HPDE6-E6E7 (cell line): ENCODE measurements around the gene MPL.
A peak's percentile ranks its signal among the peaks of the same experiment; 100 is the strongest.
"Not testable (repeated sequence)": the region's sequence is repeated elsewhere in the genome, so short reads cannot be mapped to it uniquely, and the experiment has no call there.

Source experiments
- DNase-seq: peaks from one replicate; pipeline ENCODE4 v3.0.0; 2011; ENCODE audit warnings: missing footprints; ENCODE audit errors: extremely low spot score

Gene MPL

DNA sequence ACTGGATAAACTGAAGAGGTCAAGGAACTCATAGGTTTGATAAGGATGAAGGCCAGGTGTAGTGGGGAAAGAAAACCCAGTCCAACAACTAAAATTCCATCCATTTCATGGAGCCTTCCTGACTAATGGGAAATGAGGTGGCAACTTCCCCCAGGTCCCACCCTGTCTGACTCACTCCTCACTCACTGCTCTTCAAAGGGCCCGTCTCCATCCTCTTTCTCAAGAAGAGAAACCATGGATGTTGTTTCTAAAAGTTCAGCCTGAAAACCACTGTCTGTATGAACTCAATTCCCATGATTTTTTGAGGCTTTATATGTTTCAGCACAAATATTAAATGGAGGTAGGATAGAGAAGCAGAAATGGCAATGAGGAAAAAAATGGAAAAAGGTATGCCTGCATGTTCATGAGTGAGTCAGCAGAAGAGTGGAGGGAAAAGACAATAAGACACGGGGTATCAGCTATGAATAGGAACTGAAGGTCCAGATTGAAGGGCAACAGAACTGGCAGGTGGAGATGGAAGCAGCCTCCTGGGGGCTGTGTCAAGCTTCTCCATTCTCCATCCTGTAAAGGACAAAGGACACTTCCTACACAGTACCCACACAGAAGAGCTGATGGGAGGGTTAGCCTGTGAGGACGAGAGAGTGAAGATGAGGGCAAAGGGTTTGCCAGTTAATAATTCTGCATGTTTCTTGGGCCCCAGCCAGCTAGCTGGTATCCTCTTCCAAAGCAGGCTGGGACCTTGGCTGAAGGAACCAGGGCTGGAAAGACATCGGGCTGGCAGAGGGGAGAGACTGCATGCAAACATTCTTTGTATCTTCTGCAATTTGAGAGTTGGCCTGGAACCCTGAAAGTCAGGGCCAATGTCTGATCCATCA is 35.7 kb downstream of the MPL start:
- peak; percentile 75 for DNase-seq

DNA sequence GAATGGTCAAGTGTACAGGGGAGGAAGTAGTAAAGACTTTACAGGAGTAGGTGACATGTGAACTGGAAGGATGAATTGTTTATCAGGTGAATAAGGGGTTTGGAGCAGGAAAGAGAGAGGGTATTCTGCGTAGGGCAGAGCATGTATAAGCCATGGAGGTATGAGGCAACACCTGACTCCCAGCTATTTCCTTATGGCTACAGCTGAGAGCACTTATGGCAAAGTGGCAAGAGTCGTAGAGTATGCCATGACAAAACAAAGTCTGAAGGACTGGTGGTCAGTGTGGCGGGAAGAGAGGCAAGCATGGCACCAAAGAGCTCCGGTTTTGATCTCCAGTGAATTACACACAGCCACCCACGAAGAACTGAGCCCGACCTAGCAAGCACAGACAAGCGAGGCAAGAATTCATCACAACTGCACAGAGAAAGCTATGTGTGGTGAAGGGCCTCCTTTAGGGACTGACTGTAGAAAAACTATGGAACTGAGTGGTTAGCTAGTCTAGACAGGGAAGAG is 39.2 kb downstream of the MPL start:
- DNase-seq: no peak

DNA sequence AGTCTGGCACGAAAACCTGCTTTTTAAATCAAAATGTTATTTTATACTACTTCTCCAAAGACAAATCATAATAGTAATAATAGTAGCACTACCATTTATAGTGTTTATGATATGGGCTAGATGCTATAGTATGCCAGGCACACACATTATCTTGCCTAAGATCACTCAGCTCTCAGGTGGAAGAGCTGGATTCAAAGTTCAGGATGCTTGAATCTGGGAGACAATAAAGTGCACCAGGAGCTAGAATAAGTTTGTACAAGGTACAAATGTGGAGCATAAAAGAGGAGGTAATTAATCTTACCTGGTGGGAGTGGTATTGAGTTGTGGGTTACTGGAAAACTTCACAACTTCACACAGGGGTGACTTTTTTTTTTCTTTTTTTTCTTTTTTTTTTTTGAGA is 40.2 kb downstream of the MPL start:
- no peak for DNase-seq

DNA sequence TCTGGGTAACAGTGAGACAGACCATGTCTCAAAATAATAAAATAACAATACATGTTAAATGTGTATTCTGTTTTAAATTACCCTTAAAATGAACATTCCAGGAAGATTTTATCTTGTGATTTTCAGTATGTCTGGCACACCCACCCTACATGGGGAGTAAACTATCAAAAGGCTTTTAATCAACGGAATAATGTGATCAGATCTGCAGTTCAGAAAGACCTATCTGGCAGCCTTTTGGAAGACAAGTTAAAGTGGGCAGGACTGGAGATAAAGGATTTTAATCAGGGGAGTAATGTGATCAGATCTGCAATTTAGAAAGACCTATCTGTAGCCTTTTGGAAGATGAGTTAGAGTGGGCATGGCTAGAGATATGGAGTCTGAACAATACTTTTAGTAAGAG is 41.9 kb downstream of the MPL start:
- DNase-seq: no peak

DNA sequence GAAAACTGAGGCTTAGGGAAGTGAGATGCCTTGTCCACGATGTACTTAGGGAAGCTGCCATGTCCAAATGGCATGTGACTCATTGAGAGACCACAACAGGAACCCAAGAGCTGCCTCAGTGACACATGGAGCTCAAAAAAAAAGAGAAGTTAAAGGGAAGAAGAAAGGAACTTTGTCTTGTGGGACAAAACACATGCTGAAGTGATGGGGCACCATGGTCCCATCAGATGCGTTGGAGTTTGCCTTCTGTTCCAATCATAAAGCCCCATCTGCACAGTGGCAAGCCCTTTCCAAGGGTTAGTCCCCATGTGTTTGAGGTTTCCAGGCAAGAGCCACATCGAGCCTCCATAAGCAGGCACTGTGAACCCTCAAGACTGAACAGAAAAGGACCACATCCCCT is 44.0 kb downstream of the MPL start:
- DNase-seq: no peak

DNA sequence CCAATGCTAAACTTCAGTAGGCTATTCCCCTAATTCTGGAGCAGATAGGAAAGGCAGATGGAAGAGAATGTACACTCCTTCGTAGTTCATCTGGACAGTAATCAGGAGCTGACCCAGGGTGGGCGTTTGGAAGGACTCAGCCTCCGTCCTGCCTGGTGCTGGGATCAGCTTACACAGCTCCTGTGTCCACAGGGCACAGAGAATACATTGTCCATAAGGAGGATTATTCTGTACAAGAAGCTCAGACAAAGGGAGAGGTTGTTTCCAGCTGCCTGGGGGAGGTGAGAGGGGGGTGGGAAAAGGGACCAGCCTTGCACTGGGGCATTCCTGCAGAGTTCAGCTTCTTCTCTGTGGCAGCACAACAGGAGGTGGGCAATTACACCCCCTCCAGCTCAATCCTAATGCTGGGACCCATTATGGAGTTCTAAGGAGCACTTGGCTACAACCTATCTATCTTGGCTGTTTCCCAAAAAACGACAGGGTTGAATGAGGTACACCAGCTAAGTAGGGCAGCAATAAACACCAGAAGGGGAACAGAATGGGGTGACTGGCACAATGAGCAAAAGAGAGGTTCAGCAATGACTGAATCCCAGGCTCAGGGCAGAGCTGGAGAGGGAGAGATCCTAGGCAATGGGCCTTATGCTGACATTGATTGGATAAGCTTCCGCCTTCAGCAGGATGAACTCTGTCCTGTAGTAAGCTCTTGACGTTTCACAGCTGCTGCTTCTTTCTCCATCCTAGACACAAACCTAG is 44.6 kb downstream of the MPL start:
- DNase-seq: no peak

DNA sequence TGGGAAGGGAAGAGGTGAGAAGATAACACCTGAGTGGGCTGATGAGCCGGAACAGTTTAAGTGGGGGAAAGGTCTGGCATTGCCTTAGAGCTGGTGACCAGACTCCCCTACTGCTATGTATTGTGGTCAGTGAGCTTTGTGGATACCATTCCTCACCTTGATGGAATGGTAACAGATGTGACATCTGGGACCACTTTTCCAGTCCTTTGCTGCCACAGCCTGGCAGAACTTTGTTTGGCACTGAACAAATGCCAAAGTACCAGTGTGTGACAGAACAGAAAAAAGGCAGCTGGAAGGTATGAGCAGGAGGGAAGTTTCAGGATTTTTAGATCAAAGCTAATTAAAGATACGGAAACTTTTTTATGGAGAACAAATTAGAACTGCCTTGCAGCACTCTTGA is 45.8 kb downstream of the MPL start:
- DNase-seq: no peak

DNA sequence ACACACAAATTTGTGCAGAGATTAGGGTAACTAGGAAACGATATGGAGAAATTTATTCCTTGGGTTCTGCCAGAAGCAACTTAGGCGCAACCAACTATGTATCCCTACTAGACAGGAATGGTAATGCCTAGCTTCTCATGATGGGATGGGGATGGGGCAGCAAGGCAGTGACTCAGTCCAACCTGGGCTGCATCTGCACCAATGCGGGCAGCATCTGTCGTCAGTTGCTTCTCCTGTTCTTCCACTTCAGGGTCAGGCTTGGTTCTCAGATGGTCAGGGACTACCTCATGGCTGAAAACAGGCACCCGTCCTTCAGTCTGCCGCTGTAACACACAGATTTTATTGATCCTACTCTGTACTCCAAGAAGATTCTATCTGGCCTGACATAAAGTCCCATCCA is 49.1 kb downstream of the MPL start:
- DNase-seq: no peak

DNA sequence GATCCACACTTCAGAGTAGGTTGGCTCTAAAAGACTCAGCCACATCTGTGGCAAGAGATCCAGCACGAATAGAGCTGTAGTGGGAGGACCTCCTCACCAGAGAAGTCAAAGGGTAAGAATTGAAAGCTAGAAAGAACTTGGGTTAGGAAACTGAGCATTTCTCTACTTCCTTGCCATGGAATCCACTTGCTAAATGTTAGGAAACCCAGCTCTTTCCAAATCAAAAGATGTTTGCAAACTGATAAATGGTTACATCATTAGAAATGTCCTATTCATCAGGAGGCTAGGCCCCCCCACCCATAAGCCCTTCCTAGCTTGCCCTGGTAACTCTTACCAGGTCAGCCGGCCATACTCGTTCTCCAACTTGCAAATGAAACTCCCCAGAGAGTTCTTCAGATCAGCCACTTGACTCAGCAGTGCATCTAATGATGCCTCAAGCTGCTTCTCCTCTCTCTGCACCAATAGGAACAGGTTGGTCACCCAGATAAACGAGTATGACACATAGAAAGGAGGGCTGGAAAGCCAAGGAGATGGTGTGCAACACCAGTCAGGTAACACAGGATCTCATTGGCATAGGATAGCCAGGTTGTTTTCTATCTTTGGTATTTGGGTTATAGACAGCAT is 50.5 kb downstream of the MPL start:
- no peak for DNase-seq

DNA sequence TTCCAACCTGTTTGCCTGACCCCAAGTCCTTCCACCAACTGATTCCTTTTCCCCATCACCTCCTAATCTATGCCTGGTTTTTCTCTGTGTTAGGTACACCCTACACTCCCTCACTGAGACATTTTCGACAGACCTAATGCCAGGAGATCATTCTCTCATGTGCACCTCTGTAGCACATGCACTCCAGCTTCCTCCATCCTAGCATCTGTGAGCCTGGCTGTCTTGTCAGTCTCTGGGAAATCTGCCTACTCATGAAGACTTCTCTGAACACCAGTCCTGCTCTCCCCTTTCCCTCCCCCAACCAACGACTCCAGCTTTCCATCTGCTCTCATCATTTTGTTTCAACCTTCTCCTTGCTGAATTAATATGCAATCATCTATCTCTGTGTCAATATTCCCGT is 51.0 kb downstream of the MPL start:
- DNase-seq: no peak

DNA sequence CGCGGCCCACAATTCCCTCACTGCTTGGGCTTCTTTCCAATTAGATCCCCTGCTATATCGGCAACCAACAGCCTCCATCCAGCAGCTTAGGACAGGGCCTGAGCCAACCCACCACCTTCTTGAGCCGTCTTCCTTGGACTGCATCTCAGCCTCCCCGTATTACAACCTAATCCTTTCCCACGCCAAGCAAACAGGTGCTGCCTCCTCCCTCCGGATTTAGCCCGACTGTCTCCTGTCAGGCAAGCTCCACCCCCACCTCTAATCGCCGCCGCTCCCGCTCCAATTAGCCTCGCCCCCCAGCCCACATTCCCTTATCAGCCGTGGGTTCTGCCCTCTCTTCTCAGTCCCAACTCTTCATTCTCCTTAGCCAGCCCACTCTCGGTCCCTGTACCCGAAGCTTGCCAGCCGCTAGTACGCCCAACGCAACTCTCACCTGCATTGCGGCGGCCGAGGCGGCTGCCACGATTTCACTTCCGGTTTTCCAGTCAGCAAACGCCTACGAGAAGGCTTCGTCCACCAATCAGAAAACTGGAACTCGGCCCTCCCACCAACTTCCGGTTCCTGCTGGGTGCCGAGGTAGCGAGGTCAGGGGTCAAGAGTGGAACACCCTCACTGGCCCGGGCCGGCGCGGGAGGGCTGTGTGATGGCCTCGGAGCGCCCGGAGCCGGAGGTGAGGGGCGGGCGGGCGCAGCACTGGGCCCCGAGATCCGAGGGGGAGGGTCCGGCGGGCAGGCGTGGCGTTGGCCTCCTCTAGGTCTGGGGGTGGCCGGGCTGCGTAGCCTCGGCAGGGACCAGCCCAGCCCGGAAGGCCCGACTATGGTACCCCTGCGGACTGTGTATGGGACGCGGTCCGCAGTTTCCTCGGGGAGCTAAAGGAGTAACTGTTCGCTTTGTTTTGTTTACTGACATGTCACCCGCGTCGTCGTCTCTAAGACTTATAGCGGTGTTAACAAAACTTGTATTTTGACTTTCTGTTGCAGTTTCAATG is 52.0 kb downstream of the MPL start, which contains the start of the genes MED8 and SZT2:
Gene MED8 (minus strand): TSS at position 475 of the 988 bp plus-strand sequence. CDS start 36 bp downstream, at position 439.
Gene SZT2 (plus strand): TSS at position 574 of the 988 bp plus-strand sequence. CDS start 70 bp downstream, at position 644.
- DNase-seq: peak; percentile 92

DNA sequence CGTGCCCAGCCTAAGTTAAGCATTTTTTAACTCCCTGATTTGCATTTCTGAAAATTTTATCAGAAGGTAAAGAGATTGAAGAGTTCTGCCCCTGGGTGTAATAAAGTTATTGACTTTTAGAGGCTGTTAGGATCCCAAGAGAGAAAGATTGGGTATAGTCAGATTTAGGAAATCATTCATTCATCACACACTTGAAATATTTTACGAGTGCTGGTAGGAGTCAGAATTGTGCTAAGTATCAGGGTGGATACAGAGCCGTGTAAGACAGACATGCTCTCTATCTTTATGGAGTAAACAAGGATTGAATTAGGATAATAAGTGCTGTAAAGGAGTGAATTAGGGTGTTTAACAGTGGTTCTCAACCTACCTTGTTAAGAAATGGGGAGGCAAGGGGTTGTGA is 55.1 kb downstream of the MPL start:
- DNase-seq: no peak

DNA sequence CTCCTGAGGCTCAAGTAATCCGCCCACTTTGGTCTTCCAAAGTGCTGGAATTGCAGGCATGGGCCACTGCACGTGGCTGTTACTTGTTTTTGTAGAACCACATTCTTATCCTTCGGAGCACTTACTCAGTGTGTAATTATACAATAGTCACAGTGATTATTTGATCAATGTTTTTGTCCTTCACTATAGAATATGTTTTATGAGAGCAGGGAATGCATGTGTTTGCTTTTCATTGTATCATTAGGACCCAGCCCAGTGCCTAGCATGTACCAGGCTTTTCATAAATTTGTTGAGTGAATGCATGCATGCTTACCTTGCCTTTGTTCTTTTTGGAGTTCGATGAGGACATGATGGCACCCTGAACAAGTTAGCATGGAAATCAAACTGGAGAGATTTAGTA is 57.9 kb downstream of the MPL start:
- DNase-seq: no peak

DNA sequence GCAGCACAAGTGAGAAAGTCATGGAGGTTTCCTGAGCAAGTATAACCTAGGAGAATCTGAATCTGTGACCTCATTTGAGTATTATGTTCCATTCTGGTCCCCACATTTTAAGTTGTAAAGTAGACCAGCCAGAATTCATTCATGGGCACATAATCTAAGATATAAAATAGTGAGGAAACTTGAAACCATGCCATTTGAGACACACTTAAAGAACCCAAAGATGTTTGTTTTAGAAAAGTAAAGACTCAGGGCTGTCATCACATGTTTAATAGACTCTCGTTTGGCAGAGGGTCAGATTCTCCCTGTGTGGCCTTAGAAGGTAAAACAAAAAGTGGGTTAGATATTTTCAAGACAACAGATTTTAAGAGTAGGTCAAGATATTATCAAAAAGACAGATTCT is 58.4 kb downstream of the MPL start:
- DNase-seq: no peak

DNA sequence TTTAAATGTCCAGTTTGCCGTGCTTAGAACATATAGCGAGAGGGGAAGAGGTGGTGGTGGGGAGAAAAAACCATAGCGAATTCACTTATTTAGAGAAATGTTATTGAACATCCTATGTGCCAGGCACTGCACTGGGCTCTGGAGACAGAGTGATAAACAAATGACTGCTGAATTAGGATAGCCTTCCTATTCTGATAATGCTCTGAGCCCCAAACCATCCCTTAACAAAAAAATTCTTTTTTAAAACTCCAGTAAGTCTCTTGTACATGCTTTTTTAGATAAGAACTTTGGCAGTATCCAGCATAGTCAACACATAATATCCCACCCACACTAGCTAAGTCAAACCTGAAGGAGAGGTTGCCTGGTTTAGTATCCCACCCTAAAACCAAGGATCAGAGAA is 60.6 kb downstream of the MPL start:
- DNase-seq: no peak

DNA sequence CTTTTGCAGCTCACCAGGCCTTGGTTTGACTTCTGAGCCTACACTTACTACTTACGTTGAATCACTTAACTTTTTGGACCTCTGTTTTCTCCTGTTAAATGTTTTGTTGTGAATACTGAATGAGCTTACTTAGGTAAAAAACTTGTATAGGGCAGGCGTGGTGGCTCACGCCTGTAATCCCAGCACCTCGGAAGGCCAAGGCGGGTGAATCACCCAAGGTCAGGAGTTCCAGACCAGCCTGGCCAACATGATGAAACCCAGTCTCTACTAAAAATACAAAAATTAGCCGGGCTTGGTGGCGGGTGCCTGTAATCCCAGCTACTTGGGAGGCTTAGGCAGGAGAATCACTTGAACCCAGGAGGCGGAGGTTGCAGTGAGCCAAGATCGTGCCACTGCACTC is 62.8 kb downstream of the MPL start:
- DNase-seq: not testable (repeated sequence)

DNA sequence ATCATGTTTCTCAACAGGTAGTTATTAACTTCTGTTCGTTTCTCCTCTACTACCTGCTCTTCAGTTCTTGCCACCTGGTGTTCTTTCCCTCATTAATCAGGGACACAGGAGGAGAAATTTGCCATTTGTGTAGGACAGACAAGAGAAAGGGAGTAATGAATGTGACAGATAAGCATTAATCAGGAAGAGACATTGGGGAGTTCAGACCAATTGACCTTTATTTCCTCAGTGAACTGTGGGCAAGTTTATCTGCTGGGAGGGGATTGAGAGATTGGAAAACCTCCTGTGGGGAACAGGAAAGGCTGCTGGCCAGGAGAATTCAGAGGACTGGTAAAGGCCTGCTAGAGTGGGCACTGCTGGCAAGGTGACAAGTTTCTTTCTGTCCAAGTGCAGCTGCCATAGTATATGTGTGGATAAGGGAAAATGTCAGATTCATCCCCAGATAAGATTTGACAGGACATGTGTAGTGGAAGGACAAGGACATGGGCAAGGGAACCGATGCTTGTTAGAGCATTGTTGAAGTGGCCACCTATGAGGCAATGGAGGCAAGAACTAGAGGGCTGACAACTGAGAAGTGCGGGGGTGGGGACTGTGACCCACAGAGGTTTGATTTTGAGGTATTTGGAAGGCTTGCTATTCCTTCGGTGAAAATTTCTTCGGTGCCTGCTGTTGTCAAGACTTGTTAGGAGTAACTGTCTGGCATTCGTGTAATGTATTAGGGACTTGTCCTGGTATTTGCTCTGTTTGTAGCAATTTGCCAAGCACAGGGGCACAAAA is 64.7 kb downstream of the MPL start:
- no peak for DNase-seq
